ENCODE data around the gene TRPM5.

The TRPM5 gene

DNA sequence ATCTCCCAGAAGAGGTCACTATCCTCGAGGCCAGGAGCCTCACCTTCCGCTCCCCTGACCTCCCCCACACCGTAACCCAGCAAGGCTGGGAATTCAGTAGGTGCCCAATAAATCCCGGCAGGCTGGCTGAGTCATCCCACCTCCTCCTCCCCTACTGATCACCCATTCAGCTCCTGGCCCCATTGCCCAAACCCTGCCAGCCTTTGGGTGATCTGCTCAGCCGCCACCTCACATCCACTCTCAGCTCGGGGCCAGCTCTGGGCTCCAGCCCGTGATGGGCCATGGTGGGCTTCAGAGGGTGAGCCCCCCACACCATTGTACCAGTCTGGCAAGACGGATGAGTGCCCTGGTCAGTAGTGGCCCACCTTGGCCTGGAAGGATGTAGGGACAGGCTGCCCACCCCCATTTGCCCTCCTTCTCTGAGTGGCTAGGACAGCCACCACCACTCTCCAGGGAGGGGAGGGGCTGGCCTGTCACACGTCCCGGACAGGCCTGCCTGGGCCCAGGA lies 8.2 kb downstream of the TRPM5 start:
- DNase-seq (ENCODE audit: low read depth), result no peak

DNA sequence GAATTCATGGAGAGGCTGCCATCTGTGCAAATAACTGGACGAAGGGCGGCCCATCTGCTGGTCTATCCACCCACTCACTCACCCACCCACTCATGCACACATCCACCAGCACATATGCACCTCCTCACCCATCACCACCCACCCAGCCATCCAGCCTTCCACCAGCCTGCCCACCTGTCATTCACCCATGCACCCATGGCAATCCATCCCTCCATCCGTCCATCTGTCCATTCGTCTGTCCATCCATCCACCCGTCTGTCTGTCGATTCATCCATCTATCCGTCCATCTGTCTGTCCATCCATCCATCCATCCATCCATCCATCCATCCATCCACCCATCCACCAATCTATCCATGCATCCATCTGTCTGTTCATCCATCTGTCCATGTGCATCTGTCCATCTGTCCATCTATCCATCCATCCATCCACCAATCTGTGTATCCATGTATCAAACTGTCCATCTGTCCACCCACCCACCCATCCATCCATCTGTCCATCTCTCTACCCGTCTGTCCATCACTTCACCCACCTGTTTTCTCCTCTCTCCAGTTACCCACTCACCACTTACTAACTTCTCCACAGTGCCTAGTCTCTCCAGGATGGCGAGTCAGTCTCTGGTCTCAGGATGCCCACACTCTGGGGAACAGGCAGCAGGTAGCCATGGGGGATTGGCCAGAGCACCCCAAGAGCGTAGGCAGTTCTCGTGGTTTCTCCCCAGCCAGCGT lies 8.9 kb downstream of the TRPM5 start:
- no peak for DNase-seq (ENCODE audit: low read depth)

DNA sequence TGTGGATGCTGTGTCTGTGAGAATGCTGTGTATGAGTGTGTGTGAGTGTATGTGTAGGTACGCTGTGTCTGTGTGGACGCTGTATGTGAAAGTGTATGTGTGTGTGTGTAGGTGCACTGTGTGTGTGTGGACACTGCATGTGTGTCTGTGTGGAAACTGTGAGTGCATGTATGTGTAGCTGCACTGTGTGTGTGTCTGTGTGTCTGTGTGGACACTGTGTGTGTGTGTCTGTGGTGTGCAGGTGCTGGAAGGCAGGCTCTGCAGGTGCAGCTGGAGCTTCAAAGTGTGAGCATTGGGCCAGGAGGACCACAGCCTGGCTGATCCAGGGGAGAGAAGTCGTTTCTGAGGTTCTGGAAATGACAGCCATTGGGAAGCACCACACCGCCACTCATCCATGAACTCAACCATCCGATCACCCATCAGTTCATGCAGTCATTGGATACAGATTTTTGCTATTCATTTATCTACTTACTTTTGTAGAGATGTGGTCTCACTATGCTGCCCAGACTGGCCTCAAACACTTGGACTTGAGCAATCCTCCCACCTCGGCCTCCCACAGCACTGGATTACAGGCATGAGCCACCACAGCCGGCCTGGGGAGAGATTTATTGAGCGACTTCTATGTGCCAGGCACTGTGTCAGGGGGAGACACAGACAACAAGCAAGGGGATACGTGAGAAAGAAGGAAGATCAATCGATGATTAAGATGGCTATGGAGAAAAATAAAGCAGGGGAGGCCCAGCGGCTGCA lies 9.6 kb downstream of the TRPM5 start:
- DNase-seq (ENCODE audit: low read depth), result no peak

DNA sequence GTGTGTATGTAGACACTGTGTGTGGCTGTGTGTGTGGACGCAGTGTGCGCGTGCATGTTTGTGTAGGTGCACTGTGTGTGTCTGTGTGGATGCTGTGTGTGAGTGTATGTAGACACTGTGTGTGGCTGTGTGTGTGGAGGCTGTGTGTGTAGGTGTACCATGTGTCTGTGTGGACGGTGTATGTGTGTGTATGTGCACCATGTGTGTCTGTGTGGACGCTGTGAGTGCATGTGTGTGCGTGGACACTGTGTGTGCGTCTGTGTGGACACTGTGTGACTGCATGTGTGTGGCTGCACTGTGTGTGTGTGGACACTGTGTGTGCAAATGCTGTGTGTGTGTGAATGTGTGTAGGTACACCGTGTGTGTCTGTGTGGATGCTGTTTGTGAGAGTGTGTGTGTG lies 10.3 kb downstream of the TRPM5 start:
- no peak for DNase-seq (ENCODE audit: low read depth)

DNA sequence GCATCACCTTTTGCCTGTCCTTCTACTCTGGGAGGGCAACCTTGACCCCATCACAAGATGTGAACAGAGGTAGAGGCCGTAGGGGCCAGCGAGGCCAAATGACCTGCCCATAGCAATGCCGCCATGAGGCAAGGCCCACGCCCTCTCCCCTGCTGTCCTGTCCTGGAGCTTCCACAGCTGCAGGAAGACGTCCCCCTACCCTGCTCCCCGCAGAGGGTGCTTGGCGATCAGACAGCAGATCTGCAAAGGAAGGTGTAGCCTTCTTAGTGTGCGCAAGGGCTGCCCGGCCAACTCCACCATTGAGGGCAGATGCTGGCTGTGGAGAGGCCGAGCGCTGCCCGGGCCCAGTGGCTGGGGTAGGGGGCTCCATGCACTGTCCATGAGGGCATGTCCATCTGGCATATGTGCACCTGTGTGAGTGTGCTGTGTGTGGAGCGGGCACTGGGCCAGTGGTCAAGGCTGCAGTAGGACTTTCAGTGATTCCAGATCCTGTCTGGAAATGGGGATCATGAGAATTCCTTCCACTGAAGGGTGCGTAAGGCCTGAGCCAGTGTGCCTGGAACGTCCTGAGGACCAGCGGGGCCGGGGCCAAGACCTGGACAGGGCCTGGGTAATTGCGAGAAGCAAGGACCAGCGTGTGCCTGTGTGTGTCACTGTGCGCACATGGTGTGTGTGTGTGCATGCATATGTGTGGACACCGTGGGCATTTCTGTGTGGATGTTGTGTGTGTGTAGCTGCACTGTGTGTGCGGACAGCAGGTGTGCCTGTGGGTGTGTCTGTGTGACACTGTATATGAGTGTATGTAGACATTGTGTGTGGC lies 11.0 kb downstream of the TRPM5 start:
- DNase-seq (ENCODE audit: low read depth), result no peak

DNA sequence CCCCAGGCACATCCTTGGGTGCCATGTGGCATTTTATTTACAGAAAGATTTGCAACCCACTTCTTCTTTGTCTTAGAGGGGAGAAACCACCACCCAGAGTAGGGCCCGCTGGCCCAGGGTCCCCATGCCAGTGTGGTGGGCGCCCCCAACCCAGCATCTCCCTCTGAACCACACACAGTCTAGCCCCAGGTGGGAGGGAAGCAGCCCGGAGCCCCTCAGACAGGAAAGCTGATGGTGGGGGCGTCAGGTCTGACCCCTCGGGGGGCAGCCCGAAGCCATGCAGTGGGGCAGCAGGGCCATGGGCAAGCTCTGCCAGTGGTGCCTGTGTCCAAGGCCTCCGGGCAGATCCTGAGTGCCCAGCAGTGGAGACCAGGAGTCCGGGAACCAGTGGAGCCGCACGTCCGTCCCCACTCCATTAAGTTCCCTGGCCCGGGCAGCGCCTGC lies 11.7 kb downstream of the TRPM5 start:
- no peak for DNase-seq (ENCODE audit: low read depth)

DNA sequence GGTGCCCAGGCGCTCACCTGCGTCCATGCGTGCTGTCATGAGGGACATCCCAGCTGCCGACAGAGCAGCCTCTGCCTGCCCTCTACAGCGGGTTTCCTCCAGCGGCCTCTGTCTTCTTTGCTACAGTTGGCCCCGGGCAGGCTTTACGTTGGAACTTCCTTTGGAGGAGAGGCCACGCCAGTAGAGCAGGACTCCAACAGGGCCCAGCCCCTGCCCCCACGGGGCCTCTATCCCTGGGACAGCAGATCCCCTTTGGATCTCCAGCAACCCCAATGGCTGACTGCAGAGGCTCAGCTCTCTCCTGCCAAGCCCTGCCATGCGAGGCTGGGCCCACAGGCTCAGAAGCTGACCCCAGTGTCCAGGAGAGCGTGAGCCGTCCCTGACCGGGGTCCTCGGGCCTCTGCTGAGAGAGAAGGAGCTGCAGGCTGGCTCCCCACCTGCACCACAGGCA lies 12.1 kb downstream of the TRPM5 start:
- DNase-seq (ENCODE audit: low read depth), result no peak

DNA sequence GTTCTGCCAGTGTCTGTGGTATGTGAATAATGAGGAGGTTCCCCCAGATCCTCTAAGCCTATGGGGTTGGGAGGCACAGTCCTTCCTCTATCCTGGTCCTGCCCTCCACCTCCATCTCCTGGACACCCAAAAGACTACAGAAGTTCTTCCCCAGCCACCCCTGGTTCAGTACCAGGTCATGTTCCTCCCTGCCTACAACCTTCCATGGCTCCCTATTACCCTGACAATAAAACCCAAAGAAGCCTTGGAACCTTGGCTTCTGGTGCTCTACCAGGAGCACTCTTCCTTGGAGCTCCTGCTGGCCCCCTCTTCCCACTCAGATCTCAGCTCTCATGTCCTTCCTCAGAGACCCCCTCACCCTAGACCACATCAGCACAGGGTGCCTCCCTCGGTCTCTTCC lies 12.9 kb downstream of the TRPM5 start:
- DNase-seq (ENCODE audit: low read depth), result no peak

DNA sequence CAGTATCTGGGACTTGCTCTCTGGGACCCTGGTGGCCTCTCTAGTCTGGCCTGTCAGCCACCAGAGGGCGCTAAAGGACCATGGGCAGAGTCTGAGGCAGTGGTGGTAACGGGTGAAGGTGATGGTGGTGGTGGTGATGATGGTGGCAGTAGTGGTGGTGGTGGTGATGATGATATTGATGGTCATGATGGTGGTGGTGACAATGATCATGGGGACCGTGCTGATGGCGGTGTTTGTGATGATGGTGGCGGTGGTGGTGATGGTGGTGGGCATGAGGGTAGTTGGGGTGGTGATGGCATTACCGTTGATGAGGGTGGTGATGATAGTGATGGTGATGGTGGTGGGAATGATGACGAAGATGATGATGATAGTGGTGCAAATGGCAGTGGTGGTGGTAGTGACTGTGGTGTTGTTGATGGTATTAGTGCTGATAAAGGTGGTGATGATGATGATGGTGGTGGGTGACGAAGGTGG lies 16.0 kb downstream of the TRPM5 start:
- DNase-seq (ENCODE audit: low read depth), result peak; percentile 8

DNA sequence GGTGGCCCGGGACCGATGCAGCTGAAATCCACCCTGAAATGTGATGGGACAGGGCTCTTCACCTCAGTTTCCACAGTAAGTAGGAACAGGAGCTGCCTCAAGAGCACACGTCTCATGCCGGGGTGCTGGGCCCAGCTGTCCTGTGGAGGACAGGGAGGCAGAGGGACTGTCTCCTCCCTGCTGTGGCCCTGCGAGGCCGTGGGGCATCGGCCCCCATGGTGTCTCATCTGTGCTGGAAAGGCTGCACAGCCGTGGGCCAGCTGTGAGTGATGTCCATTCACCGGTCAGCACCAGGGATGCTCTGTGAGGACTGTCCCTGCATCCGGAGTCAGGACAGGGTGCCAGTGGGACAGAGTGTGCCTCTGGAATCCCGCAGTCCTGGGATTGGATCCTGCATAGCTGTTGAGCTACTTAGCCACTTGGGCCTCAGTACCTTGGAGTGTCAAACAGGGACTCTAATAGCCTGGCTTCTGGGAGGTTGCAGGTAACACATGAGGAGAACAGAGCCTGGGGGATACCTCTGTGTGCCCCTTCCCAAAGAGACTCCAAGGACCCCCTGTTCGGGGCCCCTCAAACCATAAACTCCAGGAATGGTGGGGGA lies 16.5 kb downstream of the TRPM5 start:
- DNase-seq (ENCODE audit: low read depth), result no peak

DNA sequence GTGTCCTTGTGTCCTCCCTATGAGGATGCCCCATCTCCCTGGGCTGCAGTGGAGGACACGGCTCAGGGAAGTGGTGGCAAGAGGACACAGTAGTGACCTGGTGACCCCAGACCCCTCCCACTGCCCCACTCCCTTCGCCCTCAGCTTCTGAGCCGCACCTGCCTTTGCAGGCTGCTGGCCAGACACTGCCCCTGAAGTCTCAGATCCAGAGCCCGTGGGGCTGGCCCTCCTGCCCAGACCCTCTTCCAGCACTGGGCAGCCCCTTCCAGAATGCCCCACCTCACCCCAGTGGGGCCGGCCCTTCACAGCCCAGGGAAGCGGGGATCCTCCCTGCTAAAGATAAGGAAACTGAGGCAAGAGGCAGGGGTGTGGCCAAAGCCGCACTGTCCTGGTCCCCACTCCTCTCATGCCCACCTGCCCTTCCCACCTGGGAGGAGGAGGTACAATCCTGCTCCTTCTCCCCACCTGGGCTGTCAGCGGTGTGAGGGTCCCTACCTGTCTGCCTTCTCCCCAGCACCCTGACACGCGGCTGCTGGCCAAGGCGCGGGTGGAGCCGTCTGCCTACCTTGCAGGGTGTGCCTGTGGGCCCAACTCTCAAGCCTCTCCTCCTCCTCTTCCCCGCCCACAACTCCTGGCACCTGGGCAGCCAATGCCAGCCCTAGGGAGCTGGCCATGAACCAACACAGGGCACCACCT lies 17.3 kb downstream of the TRPM5 start:
- no peak for DNase-seq (ENCODE audit: low read depth)

DNA sequence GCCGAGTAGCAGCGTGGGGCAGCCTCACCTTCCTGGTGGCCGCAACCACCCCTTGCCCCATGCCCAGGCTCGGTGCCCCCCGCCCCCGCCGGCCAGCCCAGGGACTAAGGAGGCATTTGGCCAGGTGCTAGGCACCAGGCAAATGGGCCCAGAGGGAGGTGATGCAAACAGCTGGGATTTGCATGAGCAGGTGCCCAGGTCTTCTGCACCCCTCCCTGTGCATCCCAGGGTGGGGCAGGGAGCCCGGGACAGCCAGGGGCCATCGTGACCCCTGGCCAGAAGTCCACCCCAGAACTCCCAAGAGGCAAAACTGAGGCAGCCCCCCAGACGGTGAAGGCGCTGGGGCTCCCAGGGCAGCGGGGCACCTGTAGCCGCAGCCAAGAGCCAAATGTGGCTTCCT lies 18.1 kb downstream of the TRPM5 start:
- no peak for DNase-seq (ENCODE audit: low read depth)

DNA sequence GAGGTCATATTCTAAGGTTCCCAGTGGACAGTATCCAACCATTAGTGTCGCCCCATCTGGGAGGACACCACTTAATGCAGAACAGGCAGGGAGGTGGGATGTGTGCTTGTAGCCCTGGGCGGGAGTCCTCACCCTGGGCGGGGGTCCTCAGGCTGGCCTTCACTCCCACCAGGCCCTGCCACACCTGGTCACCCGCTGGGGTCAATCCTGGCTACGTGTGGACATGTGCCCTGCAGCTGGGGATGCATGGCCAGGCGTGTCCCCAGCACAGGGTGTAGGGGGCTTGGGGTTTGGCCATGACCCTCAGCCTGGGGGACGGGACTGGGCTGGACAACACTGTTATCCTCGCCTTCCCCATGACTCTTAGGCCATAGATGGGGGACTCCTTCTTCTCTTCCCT lies 18.8 kb downstream of the TRPM5 start:
- no peak for DNase-seq (ENCODE audit: low read depth)

DNA sequence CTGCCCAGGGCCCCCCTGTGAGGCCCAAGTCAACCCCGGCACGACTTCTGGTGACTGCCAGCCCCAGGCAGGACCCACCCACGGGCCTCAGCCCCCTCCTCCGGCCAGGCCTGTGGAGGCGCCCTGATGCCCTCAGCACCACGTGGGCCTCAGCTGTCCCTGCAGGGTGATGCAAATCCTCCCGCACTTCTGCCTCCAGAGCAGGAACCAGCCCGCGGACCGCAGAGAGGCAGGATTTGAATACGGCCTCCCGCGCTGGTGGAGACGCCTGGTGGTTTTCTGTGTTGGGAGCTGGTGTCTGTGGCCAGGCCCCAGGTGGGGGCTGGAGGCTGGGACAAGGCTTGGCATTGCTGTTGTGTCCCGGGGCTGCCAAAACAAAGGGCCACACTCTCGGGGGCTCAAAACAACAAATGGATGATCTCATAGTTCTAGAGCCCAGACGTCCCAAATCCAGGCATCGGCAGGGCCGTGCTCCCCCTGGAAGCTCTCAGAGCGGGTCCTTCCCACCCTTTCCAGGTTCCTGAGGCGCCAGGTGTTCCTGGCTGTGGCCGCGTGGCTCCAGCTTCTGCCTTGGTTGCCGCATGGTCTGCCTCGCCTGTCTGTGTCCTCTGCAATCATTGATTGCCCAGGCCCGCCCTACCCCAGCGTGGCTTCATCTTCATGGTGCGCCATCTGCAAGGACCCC lies 19.4 kb downstream of the TRPM5 start:
- DNase-seq (ENCODE audit: low read depth), result no peak

DNA sequence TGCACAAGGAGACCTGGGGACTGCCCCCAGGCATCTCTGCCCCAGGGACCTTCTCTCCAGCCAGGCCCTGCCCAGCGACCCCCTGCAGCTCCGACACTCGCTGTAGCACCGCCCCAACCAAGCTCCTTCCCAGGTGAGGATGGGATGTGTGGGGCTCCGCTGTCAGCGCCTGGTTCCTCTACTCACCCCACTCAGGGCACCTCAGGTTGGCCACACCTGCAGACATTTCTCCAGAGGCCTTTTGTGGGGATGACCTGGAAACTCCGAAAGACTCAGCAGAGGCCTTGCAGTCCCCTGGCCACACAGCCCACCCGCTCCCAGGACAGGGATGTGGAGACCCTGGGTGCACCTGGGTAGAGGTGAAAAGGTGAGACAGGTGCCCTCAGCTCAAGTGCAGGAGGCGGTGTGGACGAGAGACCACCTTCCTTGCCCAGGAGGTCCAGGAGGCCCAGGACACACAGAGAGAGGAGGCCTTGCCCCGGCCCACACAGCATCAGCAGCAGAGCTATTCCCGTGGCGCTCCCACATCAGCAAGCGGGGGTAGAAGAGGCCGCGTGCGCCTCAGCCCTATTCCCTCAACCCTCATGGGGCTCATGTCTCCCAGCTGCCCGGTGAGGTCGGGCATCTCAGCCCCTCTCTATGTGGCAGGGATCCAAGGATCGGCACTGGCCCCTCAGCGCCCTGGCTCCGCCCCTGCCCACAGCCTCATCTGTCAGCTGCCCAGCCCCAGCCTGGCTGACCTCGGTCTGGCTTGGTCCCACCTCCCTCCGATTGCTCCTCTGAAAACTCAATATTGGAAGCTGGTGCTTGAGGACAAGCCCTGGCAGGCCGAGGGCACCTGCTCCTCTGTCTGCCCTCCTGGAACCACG lies 20.9 kb downstream of the TRPM5 start:
- no peak for DNase-seq (ENCODE audit: low read depth)

DNA sequence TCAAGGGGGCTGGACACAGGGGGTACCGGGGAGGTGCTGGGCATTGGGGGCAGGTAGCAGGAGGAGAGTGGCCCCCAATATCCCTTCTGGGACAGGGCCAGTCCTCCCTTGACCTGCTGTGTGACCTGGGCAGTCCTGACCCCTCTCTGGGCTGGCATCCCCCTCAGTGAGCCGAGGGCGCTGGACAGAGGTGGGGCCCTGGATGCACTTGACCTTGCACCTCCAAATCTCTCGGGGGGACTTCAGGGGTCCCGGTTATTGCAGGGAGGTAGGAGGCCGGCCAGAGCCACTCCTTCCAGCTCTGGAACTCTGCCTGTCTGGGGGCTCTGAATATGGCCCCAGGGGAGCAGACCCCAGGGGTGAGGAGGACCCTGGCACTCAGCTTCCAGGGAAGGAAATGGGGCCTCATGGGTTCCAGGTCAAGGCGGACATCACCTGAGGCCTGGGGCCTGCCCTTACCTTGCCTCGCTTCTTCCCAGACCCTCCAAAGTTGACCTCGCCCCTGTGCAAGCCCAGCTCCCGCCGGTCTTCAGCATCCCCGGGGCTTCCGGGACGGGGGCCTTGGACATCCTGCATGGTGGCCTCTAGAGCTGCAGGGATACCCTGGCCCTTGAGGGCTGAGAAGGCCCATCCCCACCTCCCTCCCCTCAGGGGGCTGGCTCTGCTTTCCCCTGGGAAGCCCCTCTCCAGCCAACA lies 21.7 kb downstream of the TRPM5 start:
- no peak for DNase-seq (ENCODE audit: low read depth)

DNA sequence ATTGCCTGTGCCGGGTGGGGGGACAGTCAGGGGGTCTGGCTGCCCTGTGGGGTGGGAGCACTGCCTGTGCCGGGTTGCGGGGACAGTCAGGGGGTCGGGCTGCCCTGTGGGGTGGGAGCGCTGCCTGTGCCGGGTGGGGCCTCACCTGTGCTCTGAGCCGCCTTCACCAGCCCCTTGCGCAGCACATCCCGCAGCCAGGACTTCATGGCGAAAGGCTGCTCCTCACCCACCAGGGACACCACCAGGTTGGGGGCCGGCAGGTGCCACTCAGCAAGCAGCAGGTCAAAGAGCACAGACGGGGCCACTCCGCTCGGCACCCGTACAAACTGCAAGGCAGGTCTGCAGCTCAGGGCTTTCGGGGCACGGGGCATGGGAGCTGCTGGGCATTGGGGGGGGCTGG lies 22.3 kb downstream of the TRPM5 start:
- no peak for DNase-seq (ENCODE audit: low read depth)

DNA sequence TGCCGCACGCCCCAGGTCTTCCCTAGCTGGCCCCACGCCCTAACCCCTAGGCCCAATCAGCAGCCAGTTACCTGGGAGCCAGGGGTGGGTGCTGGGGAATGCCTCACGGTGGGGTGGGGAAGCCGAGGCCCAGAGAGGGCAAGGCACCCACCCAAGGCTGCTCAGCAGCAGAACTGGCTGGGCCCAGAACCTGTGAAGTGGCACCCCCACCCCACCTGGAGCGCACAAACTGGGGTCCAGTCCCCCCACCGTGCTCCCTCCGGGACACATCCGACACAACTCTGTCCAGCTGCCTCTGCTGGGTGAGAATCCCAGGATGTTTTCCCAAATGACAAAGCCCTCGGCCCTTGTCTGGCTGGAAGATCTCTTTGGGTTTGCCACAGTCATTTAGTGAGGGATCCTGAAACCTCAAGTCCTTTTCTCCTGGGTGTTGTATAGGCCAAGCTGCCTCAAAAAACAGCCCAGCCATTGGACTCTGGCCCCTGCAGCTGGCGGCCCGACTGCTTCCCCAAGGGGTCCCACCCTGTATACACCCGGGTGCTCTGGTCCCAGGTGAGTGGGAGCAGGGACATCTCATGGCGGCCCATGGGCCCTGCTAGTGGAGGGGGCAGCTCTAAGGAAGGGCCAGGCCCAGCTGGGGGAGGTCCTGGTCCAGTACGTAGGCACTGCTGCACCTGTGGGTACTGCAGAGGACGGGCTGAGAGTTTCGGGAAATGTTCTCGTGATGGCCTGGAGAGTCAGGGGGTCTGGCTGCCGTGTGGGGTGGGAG lies 22.9 kb downstream of the TRPM5 start:
- no peak for DNase-seq (ENCODE audit: low read depth)

Data from stromal cell of bone marrow (primary cell).